CD14-positive monocyte (primary cell): ENCODE measurements around the gene EPO. TPM values are rescaled to one million over a fixed set of nuclear protein-coding genes. Genes with fewer than 3 reads are reported as not detected.
A peak's percentile ranks its signal among the peaks of the same experiment; 100 is the strongest.
"Not testable (repeated sequence)": the region's sequence is repeated elsewhere in the genome, so short reads cannot be mapped to it uniquely, and the experiment has no call there.

Experiments used
- DNase-seq, 3 donors: peaks; one replicate each; pipeline ENCODE4 v3.0.0-alpha.2; 2011 to 2022
- H2AFZ ChIP-seq: 2 replicates; pipeline ENCODE4 v1.6.0; 2012; ENCODE audit warnings: mild to moderate bottlenecking, low read depth, low read length, inconsistent platforms; ENCODE audit not compliant: insufficient read depth, poor library complexity, severe bottlenecking
- H3K27ac ChIP-seq, 2 donors: 1 replicate in 1 of 2; 2 replicates in 1 of 2; pipeline ENCODE4 v1.5.1; 2012 to 2013; ENCODE audit warnings: low read length in 2 of 2, control low read depth in 1 of 2, inconsistent platforms in 1 of 2, low read depth in 1 of 2, mild to moderate bottlenecking in 1 of 2
- H3K27me3 ChIP-seq, 2 donors: one replicate each; pipeline versions ENCODE4 v1.6.0 to v1.6.1; 2011 to 2013; ENCODE audit warnings: low read length in 2 of 2; ENCODE audit not compliant: control insufficient read depth in 2 of 2, insufficient read depth in 2 of 2
- H3K36me3 ChIP-seq, 2 donors: replicated peaks in 1 of 2; 1 replicate in 1 of 2; 2 replicates in 1 of 2; pipeline versions ENCODE4 v1.5.1 to v1.6.1; 2012 to 2013; ENCODE audit warnings: low read length in 2 of 2, control low read depth in 1 of 2, inconsistent platforms in 1 of 2, mild to moderate bottlenecking in 1 of 2; ENCODE audit not compliant: insufficient read depth in 2 of 2, control insufficient read depth in 1 of 2
- H3K4me1 ChIP-seq, 2 donors: 1 replicate in 1 of 2; 2 replicates in 1 of 2; pipeline versions ENCODE4 v1.5.1 to v1.6.1; 2012 to 2013; ENCODE audit warnings: low read length in 2 of 2, control low read depth in 1 of 2, inconsistent platforms in 1 of 2, mild to moderate bottlenecking in 1 of 2, moderate library complexity in 1 of 2; ENCODE audit not compliant: insufficient read depth in 2 of 2, control insufficient read depth in 1 of 2
- H3K4me2 ChIP-seq: replicated peaks from 2 replicates; pipeline ENCODE3; 2012; ENCODE audit warnings: low read length, moderate library complexity, mild to moderate bottlenecking; ENCODE audit not compliant: poor library complexity, severe bottlenecking; ENCODE audit errors: extremely low read depth
- H3K4me3 ChIP-seq, 3 experiments: fragments of 200-600 bp in 1 of 3; sonication (generic) in 1 of 3; replicated peaks in 1 of 3; 1 replicate in 2 of 3; 2 replicates in 1 of 3; pipeline ENCODE4 v1.5.1; 2011 to 2013; ENCODE audit warnings: low read length in 3 of 3, mild to moderate bottlenecking in 3 of 3, control low read depth in 2 of 3, low read depth in 2 of 3, inconsistent platforms in 1 of 3, moderate library complexity in 1 of 3
- H3K79me2 ChIP-seq: 2 replicates; pipeline ENCODE4 v1.6.0; 2012; ENCODE audit warnings: mild to moderate bottlenecking, control low read depth, inconsistent platforms, low read length, moderate library complexity; ENCODE audit not compliant: insufficient read depth
- H3K9ac ChIP-seq: 2 replicates; pipeline ENCODE4 v1.6.0; 2017; ENCODE audit warnings: low read length, mild to moderate bottlenecking; ENCODE audit not compliant: insufficient read depth, poor library complexity, severe bottlenecking
- H3K9me3 ChIP-seq, 2 donors: replicated peaks in 1 of 2; 1 replicate in 1 of 2; 2 replicates in 1 of 2; pipeline versions ENCODE4 v1.5.1 to v1.6.1; 2012 to 2013; ENCODE audit warnings: low read length in 2 of 2, control low read depth in 1 of 2; ENCODE audit not compliant: control insufficient read depth in 1 of 2, insufficient read depth in 1 of 2
- H4K20me1 ChIP-seq: 2 replicates; pipeline ENCODE4 v1.6.0; 2012; ENCODE audit warnings: mild to moderate bottlenecking, low read length, control low read depth, moderate library complexity; ENCODE audit not compliant: insufficient read depth
- H3K27ac Mint-ChIP-seq, 7 donors: one replicate each; pipeline ENCODE4 v1.8.0; 2020; ENCODE audit warnings: mild to moderate bottlenecking in 7 of 7, mixed read lengths in 7 of 7, moderate library complexity in 6 of 7, inconsistent platforms in 2 of 7
- H3K27me3 Mint-ChIP-seq, 3 donors: one replicate each; pipeline ENCODE4 v1.8.0; 2021 to 2022; ENCODE audit warnings: low read depth in 3 of 3, mild to moderate bottlenecking in 3 of 3, mixed read lengths in 3 of 3, moderate library complexity in 3 of 3, inconsistent platforms in 1 of 3
- H3K36me3 Mint-ChIP-seq, 2 donors: one replicate each; pipeline ENCODE4 v1.8.0; 2020; ENCODE audit warnings: mixed read lengths in 2 of 2, inconsistent platforms in 1 of 2, mild to moderate bottlenecking in 1 of 2
- H3K4me1 Mint-ChIP-seq: one replicate; pipeline ENCODE4 v1.8.0; 2020; ENCODE audit warnings: mild to moderate bottlenecking, mixed read lengths
- H3K4me3 Mint-ChIP-seq, 2 donors: one replicate each; pipeline ENCODE4 v1.8.0; 2020; ENCODE audit warnings: mild to moderate bottlenecking in 2 of 2, mixed read lengths in 2 of 2, moderate library complexity in 1 of 2
- H3K9me3 Mint-ChIP-seq, 7 donors: one replicate each; pipeline ENCODE4 v1.8.0; 2020 to 2022; ENCODE audit warnings: mixed read lengths in 7 of 7, mild to moderate bottlenecking in 6 of 7, moderate library complexity in 6 of 7, inconsistent platforms in 2 of 7
- WGBS: methylation state at CpG from one replicate; pipeline ENCODE4 v1.1.5; 2013; ENCODE audit warnings: missing lambda C conversion rate; ENCODE audit not compliant: insufficient coverage; 5-methylcytosine and 5-hydroxymethylcytosine counted together
- intact Hi-C, 2 donors: fragments of 100-400 bp; cut with micrococcal nuclease; formaldehyde crosslinking; loops; one replicate each; pipeline versions ENCODE4 v1.15.0 to v1.15.1; 2023
- polyA plus RNA-seq, 3 donors: library from polyadenylated mRNA; depleted of rRNA in 1 of 3; unstranded in 2 of 3; stranded (reverse) in 1 of 3; fragments of 300-500 nt in 2 of 3; fragments of >200 nt in 1 of 3; fragmentation: Illumina TruSeq in 2 of 3; gene quantifications; 1 replicate in 2 of 3; 2 replicates in 1 of 3; pipeline ENCODE4 v1.2.3, GENCODE V29; 2012 to 2021
- TF ChIP-seq, protein P1 (sequence below): fragments of 200-600 bp; IDR thresholded peaks from one replicate; pipeline ENCODE4 v1.8.0; 2022; ENCODE audit warnings: antibody characterized with exemption, mild to moderate bottlenecking

The EPO gene
- polyA plus RNA-seq, 3 donors: not detected

DNA sequence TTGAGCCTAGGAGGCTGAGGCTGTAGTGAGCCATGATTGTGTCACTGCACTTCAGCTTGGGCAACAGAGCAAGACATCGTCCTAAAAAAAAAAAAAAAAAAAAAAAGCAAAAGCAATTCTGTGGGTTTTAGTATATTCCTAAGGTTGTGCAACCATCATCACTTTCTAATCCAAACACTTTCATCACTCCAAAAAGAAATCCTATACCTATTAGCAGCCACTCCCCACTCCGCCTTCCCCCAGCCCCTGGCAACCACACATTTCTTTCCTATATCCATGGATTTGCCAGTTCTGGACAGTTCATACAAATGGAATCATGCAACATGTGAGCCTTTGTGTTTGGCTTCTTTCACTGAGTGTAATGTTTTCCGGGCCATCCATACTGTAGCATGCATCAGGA, 33.5 kb downstream of the EPO start:
- WGBS: 100% methylated on average over 1 of the region's 3 CpGs
- Histone ChIP-seq H3K27me3 (peaks cover 0 to 11% of the 10 kb centered on the region in 2 donors), H3K27ac (no peak overlapping the region), H3K9me3 (no peaks in the 10 kb centered on the region), H2AFZ (no peak overlapping the region), H4K20me1 (no peaks in the 10 kb centered on the region), H3K4me2 (no peak overlapping the region), H3K4me3 (no peak overlapping the region), H3K36me3 (no peaks in the 10 kb centered on the region), H3K9ac (no peak overlapping the region), H3K4me1 (no peaks in the 10 kb centered on the region), H3K79me2 (no peaks in the 10 kb centered on the region)
- DNase-seq: no peak
- peaks cover 10 to 29% (median 19%) of the 10 kb centered on the region in 3 donors for H3K27me3 Mint-ChIP-seq
- H3K27ac Mint-ChIP-seq: no peak overlapping the region
- no peaks in the 10 kb centered on the region for H3K9me3 Mint-ChIP-seq
- intact Hi-C loops: no loop called here
- no peaks in the 10 kb centered on the region for H3K36me3 Mint-ChIP-seq
- TF ChIP-seq, protein P1, sequence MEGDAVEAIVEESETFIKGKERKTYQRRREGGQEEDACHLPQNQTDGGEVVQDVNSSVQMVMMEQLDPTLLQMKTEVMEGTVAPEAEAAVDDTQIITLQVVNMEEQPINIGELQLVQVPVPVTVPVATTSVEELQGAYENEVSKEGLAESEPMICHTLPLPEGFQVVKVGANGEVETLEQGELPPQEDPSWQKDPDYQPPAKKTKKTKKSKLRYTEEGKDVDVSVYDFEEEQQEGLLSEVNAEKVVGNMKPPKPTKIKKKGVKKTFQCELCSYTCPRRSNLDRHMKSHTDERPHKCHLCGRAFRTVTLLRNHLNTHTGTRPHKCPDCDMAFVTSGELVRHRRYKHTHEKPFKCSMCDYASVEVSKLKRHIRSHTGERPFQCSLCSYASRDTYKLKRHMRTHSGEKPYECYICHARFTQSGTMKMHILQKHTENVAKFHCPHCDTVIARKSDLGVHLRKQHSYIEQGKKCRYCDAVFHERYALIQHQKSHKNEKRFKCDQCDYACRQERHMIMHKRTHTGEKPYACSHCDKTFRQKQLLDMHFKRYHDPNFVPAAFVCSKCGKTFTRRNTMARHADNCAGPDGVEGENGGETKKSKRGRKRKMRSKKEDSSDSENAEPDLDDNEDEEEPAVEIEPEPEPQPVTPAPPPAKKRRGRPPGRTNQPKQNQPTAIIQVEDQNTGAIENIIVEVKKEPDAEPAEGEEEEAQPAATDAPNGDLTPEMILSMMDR: no peak
- no peak overlapping the region for H3K4me3 Mint-ChIP-seq
- no peaks in the 10 kb centered on the region for H3K4me1 Mint-ChIP-seq

DNA sequence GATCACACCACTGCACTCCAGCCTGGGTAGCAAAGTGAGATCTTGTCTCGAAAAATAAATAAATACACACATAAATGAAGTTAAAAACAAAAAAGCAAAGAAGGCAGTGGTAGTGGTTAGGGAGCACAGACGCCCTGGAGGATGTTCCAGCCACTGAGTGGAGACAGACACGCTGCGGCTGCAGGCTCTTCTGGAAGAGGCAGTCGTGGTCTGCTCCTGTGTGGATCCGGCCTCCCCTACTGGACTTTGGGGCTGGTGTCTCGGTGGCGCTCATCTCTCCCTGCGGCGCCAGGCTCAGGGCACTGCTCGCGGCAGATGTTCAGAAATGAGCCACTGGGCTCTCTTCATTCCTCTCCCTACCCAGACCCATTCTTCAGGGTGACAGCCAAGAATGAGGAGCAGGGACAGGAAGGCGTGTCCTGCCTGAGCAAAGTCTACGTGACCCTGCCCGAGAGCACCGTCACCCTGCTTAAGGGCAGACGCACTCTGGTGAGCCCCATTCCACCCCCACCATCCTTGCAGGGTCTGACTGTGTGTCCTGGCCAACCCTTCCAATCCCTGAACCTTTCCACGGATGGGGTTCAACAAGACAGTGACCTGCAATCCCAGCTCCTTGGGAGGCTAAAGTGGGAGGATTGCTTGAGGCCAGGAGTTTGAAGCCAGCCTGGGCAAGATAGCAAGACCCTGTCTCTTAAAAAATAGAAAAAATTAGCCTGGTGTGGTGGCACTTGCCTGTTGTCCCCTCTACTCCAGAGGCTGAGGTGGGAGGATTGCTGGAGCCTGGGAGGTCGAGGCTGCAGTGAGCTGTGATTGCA, 39.3 kb downstream of the EPO start:
- Histone ChIP-seq H3K36me3 (no peaks in the 10 kb centered on the region), H3K4me3 (no peak overlapping the region), H3K4me1 (no peaks in the 10 kb centered on the region), H3K79me2 (no peaks in the 10 kb centered on the region), H3K27me3 (no peaks in the 10 kb centered on the region), H3K9me3 (no peaks in the 10 kb centered on the region), H3K9ac (no peak overlapping the region), H3K4me2 (no peak overlapping the region), H2AFZ (no peak overlapping the region), H3K27ac (no peak overlapping the region), H4K20me1 (no peaks in the 10 kb centered on the region)
- no peak for DNase-seq
- intact Hi-C loops: no loop called here
- TF ChIP-seq, protein P1: no peak
- no peaks in the 10 kb centered on the region for H3K36me3 Mint-ChIP-seq
- 92% methylated on average over 15 of the region's 19 CpGs for WGBS
- H3K27me3 Mint-ChIP-seq: peaks cover 1 to 7% (median 6%) of the 10 kb centered on the region in 3 donors
- no peak overlapping the region for H3K27ac Mint-ChIP-seq
- H3K4me3 Mint-ChIP-seq: peak overlapping the region in 1 of 2 donors; percentile 36
- peaks cover 9% of the 10 kb centered on the region for H3K4me1 Mint-ChIP-seq
- H3K9me3 Mint-ChIP-seq: peaks cover 0 to 2% (median 0%) of the 10 kb centered on the region in 7 donors

DNA sequence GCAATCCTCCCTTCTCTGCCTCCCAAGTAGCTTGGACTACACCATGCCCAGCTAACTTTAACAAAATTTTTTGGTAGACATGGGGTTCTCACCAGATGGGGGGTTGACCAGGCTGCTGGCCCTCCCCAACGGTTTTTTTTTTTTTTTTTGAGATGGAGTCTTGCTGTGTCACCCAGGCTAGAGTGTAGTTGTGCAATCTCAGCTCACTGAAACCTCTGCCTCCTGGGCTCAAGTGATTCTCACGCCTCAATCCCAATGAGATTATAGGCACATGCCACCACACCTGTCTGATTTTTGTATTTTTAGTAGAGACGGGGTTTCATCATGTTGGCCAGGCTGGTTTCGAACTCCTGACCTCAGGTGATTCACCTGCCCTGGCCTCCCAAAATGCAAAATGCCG, 42.6 kb downstream of the EPO start:
- H3K4me3 Mint-ChIP-seq, H3K27me3 Mint-ChIP-seq, DNase-seq, H2AFZ ChIP-seq, H3K27me3 ChIP-seq, intact Hi-C loops, H3K4me1 ChIP-seq, H3K9me3 Mint-ChIP-seq, H3K36me3 Mint-ChIP-seq, H3K27ac Mint-ChIP-seq, H4K20me1 ChIP-seq, H3K36me3 ChIP-seq, H3K4me2 ChIP-seq, H3K79me2 ChIP-seq, H3K27ac ChIP-seq, H3K4me3 ChIP-seq, H3K9me3 ChIP-seq, H3K9ac ChIP-seq: not testable (repeated sequence)
- H3K4me1 Mint-ChIP-seq: peaks cover 11% of the 10 kb centered on the region
- whole genome bisulfite sequencing: 100% methylated on average over 1 of the region's 5 CpGs
